Measurements from ENCODE around the gene VCPKMT.

VCPKMT gene

DNA sequence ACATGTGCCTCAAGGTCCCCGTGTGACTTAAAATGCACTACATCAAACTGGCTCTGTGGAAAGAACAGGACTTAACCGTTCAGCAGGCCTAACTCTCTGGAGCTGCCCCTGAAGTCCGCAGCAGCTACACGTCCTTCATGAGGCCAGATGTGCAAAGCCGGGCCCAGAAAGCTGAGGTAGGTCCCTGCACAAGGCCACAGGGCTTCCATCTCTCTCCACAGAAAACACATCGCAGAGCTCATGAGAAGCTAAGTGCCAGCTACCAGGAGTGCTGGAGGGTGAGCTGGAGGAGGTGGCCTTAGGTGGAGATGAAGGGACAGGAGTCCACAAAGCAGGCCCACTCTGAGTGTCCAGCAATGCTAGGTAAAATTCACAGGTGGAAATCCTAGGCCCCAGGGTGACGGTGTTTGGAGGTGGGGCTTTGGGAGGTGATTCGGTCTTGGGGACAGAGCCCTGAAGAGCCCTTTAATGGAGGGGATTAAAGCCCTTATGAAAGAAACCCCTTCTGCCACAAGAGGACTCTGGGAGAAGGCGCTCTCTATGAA lies 52.4 kb downstream of the VCPKMT start:
- no peak for DNase-seq

DNA sequence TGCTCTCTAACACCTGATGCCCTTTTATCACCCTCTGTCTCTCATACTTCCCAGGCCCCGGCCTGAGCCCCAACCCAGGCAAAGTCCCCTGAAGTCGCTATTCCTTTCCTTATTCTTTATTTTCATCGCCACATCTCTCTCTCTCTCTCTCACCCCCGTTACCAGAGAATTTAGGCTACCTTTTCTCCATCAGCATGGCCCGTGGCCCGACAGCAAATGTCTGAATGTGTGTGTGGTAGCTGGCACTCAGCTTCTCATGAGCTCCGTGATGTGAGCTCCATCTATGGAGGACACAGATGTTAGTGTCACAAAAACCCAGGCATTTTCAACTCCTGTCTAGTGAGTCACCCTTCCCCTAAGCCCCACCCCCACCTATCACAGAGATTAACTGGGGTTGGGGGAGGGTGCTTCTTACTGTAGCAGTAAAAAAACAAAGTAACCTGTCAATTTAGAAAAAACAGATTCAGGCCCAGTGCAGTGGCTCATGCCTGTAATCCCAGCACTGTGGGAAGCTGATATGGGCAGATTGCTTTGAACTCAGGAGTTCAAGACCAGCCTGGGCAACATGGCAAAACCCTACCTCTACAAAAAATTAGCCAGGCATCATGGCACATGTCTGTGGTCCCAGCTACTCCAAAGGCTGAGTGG lies 53.8 kb downstream of the VCPKMT start:
- DNase-seq: no peak

DNA sequence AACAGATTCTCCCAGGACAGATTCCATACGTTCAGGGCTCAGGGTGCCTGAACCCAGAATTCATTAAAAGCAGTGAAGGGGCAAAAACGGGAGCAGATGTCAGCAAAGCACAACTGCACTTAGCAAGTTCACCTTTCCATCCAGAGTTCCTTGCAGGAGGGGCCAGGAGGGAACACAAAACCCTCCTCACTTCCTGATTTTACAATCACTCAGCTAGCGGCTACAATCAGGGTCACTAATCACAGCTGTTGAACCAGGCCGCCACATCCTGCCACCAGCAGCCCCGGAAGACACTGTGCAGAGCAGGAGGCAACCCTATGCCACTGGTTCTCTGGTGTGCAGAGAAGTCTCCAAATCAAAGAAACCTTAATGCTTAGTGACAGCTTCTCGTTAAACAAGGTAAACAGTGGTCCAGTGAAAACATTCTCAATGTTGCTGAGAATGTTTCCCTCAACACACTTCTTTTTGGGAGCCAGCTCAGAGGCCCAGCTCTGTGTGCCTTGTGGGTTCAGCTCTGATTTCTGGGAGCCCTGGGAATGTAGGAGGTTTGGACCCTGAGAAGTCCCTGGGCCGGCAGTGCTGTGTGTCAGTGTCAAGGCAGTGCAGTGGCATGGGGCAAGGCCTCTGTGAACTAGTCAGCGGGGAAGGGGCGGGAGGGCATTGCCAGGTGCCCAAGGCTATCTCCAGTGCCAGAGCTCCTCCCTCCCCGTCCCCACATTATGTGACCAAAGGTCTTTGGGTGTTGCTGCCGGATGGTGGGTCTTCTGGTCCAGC lies 54.5 kb downstream of the VCPKMT start:
- no peak for DNase-seq

DNA sequence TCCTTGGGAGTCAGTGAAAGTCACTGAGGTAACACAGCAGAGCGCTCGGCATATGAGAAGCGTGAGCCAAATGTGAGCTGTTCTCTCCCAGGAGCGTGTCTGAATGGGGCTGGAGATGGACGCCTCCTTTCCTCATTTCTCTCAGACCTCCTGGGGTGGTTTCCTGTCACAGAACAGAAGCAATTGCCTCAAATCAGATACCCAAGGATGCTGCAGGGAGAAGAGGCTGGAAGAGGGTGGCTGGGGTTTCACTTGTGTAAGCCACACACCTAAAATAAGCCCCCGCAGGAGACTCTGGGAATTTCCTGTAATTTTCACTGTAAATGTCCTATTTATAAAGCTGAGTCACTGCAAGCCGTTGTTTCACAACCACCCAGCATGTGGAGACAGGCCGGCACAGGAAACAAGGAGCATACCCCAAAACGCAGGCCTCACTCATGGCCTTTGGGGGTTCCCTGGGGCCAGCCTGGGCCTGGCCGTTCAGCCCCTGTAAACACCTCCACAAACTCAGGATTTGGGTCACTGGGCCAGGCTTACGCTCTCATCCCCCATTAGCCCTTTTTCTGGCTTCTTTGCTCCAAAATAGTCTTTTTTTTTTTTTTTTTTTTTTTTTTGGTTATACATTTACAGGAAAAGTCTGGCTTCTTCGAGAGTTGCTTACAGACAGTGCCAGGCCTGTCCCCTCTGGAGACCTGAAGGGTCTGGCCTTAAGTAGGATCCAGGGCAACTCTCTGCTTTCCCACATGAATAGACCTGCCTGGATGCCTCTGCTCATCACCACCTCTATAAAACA lies 55.3 kb downstream of the VCPKMT start:
- DNase-seq: no peak

DNA sequence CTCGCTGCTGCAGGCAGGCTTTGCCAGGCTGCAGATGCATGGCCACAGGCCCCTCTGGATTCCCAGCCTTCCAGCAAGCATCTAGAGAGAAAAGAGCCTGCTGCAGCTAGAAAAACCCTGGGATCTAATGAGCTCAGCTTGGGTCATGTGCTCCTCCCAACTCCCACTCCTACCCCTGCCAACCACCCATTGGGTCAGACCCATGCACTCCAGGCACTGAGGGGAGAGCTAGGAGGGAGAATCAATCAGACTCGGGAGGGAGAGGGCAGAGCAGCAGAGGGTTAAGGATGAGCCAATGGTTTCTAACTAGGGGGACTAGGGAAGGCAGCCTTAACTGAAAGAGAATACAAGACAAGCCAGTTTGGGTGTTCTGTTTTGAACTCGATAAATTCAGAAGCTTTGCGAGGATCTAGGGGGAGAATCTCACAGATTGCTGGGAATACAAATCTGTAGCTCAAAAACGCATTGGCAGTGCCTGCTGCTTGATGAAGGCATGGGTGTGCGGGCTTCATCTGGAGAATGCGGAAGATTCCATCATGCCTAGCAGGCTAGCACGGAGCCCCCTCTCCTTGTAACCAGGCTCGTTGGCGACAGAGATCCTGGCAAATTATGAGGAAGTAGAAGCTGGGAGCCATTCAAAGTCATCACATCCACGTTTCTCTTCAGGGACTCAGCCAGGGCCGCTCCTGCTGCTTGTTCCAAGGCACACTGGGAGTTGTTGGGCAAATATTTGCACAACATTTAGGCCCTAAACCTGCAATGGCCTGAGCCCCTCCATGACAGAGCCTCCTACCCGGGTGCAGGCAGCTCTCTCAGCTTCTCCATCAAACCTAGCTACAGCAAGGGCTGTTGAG lies 56.4 kb downstream of the VCPKMT start:
- no peak for DNase-seq

Measured in NCI-H2029 treated with DMSO at 0.1 percent for 48 hours (cell line).